Colonic mucosa (tissue), 4 donors: ENCODE results near the gene NEGR1. TPM values are rescaled to one million over a fixed set of nuclear protein-coding genes. Genes with fewer than 3 reads are reported as not detected.

Experiments used
- DNase-seq: peaks from one replicate; pipeline ENCODE4 v3.0.0-alpha.2; 2020
- H3K27ac ChIP-seq: fragments of 200-600 bp; one replicate; pipeline ENCODE4 v1.8.0; 2021
- H3K27me3 ChIP-seq: fragments of 200-600 bp; one replicate; pipeline ENCODE4 v1.8.0; 2021
- H3K36me3 ChIP-seq: fragments of 200-600 bp; one replicate; pipeline ENCODE4 v1.8.0; 2021
- H3K4me1 ChIP-seq: fragments of 200-600 bp; one replicate; pipeline ENCODE4 v1.8.0; 2021; ENCODE audit warnings: mild to moderate bottlenecking
- H3K4me3 ChIP-seq: fragments of 200-600 bp; one replicate; pipeline ENCODE4 v1.8.0; 2021
- H3K9ac ChIP-seq, 2 donors: one replicate each; pipeline ENCODE4 v1.7.0; 2013; ENCODE audit warnings: control low read depth in 2 of 2, low read depth in 2 of 2, low read length in 2 of 2
- H3K9me3 ChIP-seq: fragments of 200-600 bp; one replicate; pipeline ENCODE4 v1.8.0; 2021
- CTCF ChIP-seq: fragments of 200-600 bp; IDR thresholded peaks from one replicate; pipeline ENCODE4 v1.8.0; 2022; ENCODE audit warnings: antibody characterized with exemption, mild to moderate bottlenecking
- intact Hi-C: fragments of 100-400 bp; cut with DNase I; formaldehyde crosslinking; loops from one replicate; pipeline ENCODE4 v1.14.1; 2022
- total RNA-seq, 2 donors: library from RNA; stranded (reverse); fragmentation: NEBNext Ultra II Directional in 1 of 2; extraction: Animal tissue kit (Norgen Biotek cat#: 25700) in 1 of 2; gene quantifications; one replicate each; pipeline ENCODE4 v1.2.1, GENCODE V29; 2021
- donor health status: healthy.
- donor health status: DM: no; HTN: no; CAD: no.
- donor health status: DM: no; HTN: no; CAD: no.

NEGR1 gene
- total RNA-seq, 2 donors from 2014 or later = 4.0 to 9.2 TPM

- H3K4me1 ChIP-seq = no peaks in the 10 kb centered on the region
- H3K36me3 ChIP-seq = no peaks in the 10 kb centered on the region
- no peak overlapping the region for H3K4me3 ChIP-seq
- TF ChIP-seq CTCF = no peak
- no peak for DNase-seq
- no peak overlapping the region for H3K9ac ChIP-seq
- H3K27ac ChIP-seq = no peak overlapping the region
- intact Hi-C loops = no loop called here
- H3K9me3 ChIP-seq = no peaks in the 10 kb centered on the region
- H3K27me3 ChIP-seq = no peaks in the 10 kb centered on the region
Observed at GRCh38 chr1:71653952-71654351, 628.4 kb downstream of the NEGR1 start.

GRCh38 chr1:71651214-71651613 is 631.1 kb downstream of the NEGR1 start:
- Histone ChIP-seq H3K9ac (no peak overlapping the region), H3K36me3 (no peaks in the 10 kb centered on the region), H3K9me3 (no peaks in the 10 kb centered on the region), H3K4me3 (no peak overlapping the region), H3K4me1 (no peaks in the 10 kb centered on the region), H3K27ac (no peak overlapping the region), H3K27me3 (no peaks in the 10 kb centered on the region)
- no peak for TF ChIP-seq CTCF
- no peak for DNase-seq
- intact Hi-C loops = no loop called here

DNA sequence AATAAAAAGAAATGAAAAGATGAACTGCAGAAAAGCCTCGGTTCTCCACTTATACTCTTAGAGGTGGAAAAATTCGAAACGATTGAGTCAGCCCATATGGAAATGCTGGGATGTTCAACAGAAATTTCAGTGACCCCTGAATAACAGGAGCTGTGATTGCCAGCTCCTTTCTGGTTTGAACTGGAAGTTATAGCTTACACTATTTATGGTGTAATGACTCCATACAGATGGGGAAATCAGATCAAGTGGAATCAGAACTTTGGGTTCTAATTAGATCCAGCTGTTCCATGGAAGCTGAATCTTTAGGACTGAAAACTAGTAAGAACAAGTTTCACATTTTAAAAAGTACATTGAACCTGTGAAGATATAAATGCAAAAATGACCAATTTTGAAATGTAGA is 632.2 kb downstream of the NEGR1 start:
- no peak overlapping the region for H3K27ac ChIP-seq
- H3K9me3 ChIP-seq = no peaks in the 10 kb centered on the region
- no peak overlapping the region for H3K9ac ChIP-seq
- H3K4me1 ChIP-seq = no peaks in the 10 kb centered on the region
- TF ChIP-seq CTCF = no peak
- H3K27me3 ChIP-seq = no peaks in the 10 kb centered on the region
- H3K4me3 ChIP-seq = no peak overlapping the region
- intact Hi-C loops = no loop called here
- no peak for DNase-seq
- no peaks in the 10 kb centered on the region for H3K36me3 ChIP-seq

DNA sequence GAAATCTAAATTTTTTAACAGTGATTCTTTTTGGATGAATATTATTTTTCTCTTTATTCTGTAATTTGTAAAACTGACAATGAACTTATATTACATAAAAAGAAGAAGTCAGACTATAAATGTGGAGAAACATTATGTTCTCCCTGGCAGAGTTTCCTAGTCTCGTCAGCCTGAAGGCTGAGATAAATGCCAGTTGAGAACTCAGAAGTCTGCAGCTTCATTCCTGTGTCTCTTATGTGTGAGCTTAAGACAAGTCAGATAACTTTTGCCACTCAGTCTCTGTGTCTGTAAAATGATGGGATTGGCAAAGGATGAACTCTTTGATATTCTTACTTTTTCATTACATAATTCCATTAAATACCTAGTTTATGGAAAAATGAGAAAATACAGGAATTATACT is 632.7 kb downstream of the NEGR1 start:
- Histone ChIP-seq H3K27me3 (no peaks in the 10 kb centered on the region), H3K36me3 (no peaks in the 10 kb centered on the region), H3K4me1 (no peaks in the 10 kb centered on the region), H3K9ac (no peak overlapping the region), H3K27ac (no peak overlapping the region), H3K4me3 (no peak overlapping the region), H3K9me3 (no peaks in the 10 kb centered on the region)
- intact Hi-C loops = no loop called here
- TF ChIP-seq CTCF = no peak
- no peak for DNase-seq

DNA sequence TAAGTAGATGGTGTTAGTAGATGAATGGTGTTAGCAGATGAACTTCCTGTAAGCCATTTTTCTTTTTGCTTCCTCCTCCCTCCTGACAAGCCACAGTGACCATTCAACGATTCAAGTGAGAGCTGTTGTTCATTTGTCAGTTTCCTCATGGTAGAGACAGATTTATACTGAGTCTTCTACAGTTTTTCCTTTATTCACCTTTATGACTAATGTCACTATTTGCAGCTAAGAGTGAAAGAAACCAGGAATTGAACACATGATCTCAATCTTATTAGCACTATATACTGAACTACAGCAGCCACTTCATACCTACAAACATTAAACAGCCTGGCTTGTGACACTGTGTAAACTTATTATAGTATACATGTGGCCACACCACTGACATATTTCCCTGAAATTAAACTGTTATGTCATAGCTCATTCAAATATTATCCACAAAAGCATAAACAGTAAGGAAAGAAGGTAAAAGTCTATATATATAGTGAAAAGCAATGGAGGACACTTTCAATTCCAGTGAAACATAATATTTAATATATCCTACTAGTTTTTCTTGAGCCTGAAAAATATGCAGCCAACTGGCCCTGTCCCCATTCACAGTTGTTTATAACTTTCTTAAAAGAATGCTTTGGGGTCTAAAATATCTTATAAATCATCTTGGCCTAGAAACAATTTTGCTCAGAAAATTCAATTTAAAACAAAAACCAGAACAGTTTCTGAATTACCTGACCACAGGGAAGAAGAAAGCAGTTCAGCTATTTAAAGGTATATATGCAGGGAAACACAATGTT is 634.6 kb downstream of the NEGR1 start:
- Histone ChIP-seq H3K27ac (no peak overlapping the region), H3K4me1 (no peaks in the 10 kb centered on the region), H3K9me3 (no peaks in the 10 kb centered on the region), H3K9ac (no peak overlapping the region), H3K36me3 (no peaks in the 10 kb centered on the region), H3K27me3 (no peaks in the 10 kb centered on the region), H3K4me3 (no peak overlapping the region)
- no peak for DNase-seq
- intact Hi-C loops = no loop called here
- no peak for TF ChIP-seq CTCF
